ENCODE measurements around the gene UCHL5. TPM values are rescaled to one million over a fixed set of nuclear protein-coding genes. Genes with fewer than 3 reads are reported as not detected.

UCHL5 gene
- total RNA-seq, 1 donor from 2014 or later = 28.5 TPM

- Mint-ChIP-seq H3K36me3 (ENCODE audit: insufficient read depth) (peaks cover 2% of the 10 kb centered on the region), H3K4me1 (ENCODE audit: low read depth) (peaks cover 7% of the 10 kb centered on the region), H3K9me3 (ENCODE audit: low read depth) (peaks cover 14% of the 10 kb centered on the region), H3K27ac (no peak overlapping the region), H3K27me3 (no peaks in the 10 kb centered on the region), H3K4me3 (ENCODE audit: low read depth) (no peak overlapping the region)
- no peak for TF ChIP-seq CTCF (IDR thresholded peaks at IDR 0.05; ENCODE audit: unreplicated experiment)
- no peak for DNase-seq (ENCODE audit: low spot score, unreplicated experiment)
Observed at GRCh38 chr1:192977089-192977706, 82.0 kb downstream of the UCHL5 start.

GRCh38 chr1:192976576-192976975 lies 82.6 kb downstream of the UCHL5 start:
- Mint-ChIP-seq H3K9me3 (ENCODE audit: low read depth) (peaks cover 14% of the 10 kb centered on the region), H3K36me3 (ENCODE audit: insufficient read depth) (peaks cover 2% of the 10 kb centered on the region), H3K4me3 (ENCODE audit: low read depth) (no peak overlapping the region), H3K27ac (no peak overlapping the region), H3K4me1 (ENCODE audit: low read depth) (peaks cover 7% of the 10 kb centered on the region), H3K27me3 (no peaks in the 10 kb centered on the region)
- DNase-seq (ENCODE audit: low spot score, unreplicated experiment) = no peak
- TF ChIP-seq CTCF (IDR thresholded peaks at IDR 0.05; ENCODE audit: unreplicated experiment) = no peak

- peaks cover 6% of the 10 kb centered on the region for H3K9me3 Mint-ChIP-seq (ENCODE audit: low read depth)
- no peak overlapping the region for H3K4me3 Mint-ChIP-seq (ENCODE audit: low read depth)
- peaks cover 7% of the 10 kb centered on the region for H3K4me1 Mint-ChIP-seq (ENCODE audit: low read depth)
Observed at GRCh38 chr1:192974701-192975100, 84.5 kb downstream of the UCHL5 start.

GRCh38 chr1:192973988-192974387 lies 85.2 kb downstream of the UCHL5 start:
- DNase-seq (ENCODE audit: low spot score, unreplicated experiment) = no peak
- Mint-ChIP-seq H3K36me3 (ENCODE audit: insufficient read depth) (peaks cover 2% of the 10 kb centered on the region), H3K4me1 (ENCODE audit: low read depth) (peaks cover 7% of the 10 kb centered on the region), H3K4me3 (ENCODE audit: low read depth) (no peak overlapping the region), H3K9me3 (ENCODE audit: low read depth) (peaks cover 4% of the 10 kb centered on the region), H3K27me3 (no peaks in the 10 kb centered on the region), H3K27ac (no peak overlapping the region)
- no peak for TF ChIP-seq CTCF (IDR thresholded peaks at IDR 0.05; ENCODE audit: unreplicated experiment)

More at GRCh38 chr1:192974701-192975100, 84.5 kb downstream of the UCHL5 start:
- no peaks in the 10 kb centered on the region for H3K27me3 Mint-ChIP-seq
- peaks cover 2% of the 10 kb centered on the region for H3K36me3 Mint-ChIP-seq (ENCODE audit: insufficient read depth)
- no peak overlapping the region for H3K27ac Mint-ChIP-seq
- TF ChIP-seq CTCF (IDR thresholded peaks at IDR 0.05; ENCODE audit: unreplicated experiment) = no peak
- no peak for DNase-seq (ENCODE audit: low spot score, unreplicated experiment)

GRCh38 chr1:192973202-192973601 lies 86.0 kb downstream of the UCHL5 start:
- Mint-ChIP-seq H3K9me3 (ENCODE audit: low read depth) (peaks cover 4% of the 10 kb centered on the region), H3K4me1 (ENCODE audit: low read depth) (peaks cover 7% of the 10 kb centered on the region), H3K27ac (no peak overlapping the region), H3K27me3 (no peaks in the 10 kb centered on the region), H3K36me3 (ENCODE audit: insufficient read depth) (no peaks in the 10 kb centered on the region), H3K4me3 (ENCODE audit: low read depth) (no peak overlapping the region)
- DNase-seq (ENCODE audit: low spot score, unreplicated experiment) = no peak
- TF ChIP-seq CTCF (IDR thresholded peaks at IDR 0.05; ENCODE audit: unreplicated experiment) = no peak
